HepG2 (cell line): ENCODE results near the gene VWA1. TPM values are rescaled to one million over a fixed set of nuclear protein-coding genes. Genes with fewer than 3 reads are reported as not detected.
A peak's percentile ranks its signal among the peaks of the same experiment; 100 is the strongest.

Experiments
- TAF1 ChIP-seq: sonication (generic); formaldehyde crosslinking; IDR thresholded peaks from 2 replicates; pipeline ENCODE4 v1.4.0; 2020; ENCODE audit warnings: missing genetic modification reagents
- polyA plus RNA-seq, 8 experiments: library from polyadenylated mRNA; depleted of rRNA in 3 of 8; stranded (reverse) in 7 of 8; unstranded in 1 of 8; fragments of >200 nt; fragmentation: Illumina TruSeq in 4 of 8; extraction: Trizol in 4 of 8; gene quantifications; 2 replicates each; pipeline versions ENCODE4 v1.2.1 to v1.2.3, GENCODE V29; 2011 to 2016; ENCODE audit warnings: low read depth in 4 of 8, missing spikeins in 1 of 8, mixed read lengths in 1 of 8; ENCODE audit not compliant: insufficient read depth in 1 of 8
- total RNA-seq, 5 experiments: library from RNA; depleted of rRNA; stranded (reverse); fragments of >200 nt; fragmentation: Illumina TruSeq; extraction: Trizol; gene quantifications; 2 replicates each; pipeline ENCODE4 v1.2.3, GENCODE V29; 2016; ENCODE audit warnings: low read depth in 1 of 5
- TF ChIP-seq, protein P1 (sequence below): sonication (generic); formaldehyde crosslinking; IDR thresholded peaks from 2 replicates; pipeline ENCODE4 v1.9.0; 2021; ENCODE audit warnings: mild to moderate bottlenecking, missing genetic modification reagents
- TF ChIP-seq, protein P2 (sequence below): sonication (generic); formaldehyde crosslinking; conservative IDR thresholded peaks from 2 replicates; pipeline ENCODE4 v1.4.0; 2020; ENCODE audit warnings: mild to moderate bottlenecking, missing genetic modification reagents, moderate library complexity

The VWA1 gene
- total and polyA plus RNA-seq, 2 of the 13 experiments (the other 11 are each of a cell fraction or from before 2014, with no cell fraction given) = 40.9 to 57.5 TPM

DNA sequence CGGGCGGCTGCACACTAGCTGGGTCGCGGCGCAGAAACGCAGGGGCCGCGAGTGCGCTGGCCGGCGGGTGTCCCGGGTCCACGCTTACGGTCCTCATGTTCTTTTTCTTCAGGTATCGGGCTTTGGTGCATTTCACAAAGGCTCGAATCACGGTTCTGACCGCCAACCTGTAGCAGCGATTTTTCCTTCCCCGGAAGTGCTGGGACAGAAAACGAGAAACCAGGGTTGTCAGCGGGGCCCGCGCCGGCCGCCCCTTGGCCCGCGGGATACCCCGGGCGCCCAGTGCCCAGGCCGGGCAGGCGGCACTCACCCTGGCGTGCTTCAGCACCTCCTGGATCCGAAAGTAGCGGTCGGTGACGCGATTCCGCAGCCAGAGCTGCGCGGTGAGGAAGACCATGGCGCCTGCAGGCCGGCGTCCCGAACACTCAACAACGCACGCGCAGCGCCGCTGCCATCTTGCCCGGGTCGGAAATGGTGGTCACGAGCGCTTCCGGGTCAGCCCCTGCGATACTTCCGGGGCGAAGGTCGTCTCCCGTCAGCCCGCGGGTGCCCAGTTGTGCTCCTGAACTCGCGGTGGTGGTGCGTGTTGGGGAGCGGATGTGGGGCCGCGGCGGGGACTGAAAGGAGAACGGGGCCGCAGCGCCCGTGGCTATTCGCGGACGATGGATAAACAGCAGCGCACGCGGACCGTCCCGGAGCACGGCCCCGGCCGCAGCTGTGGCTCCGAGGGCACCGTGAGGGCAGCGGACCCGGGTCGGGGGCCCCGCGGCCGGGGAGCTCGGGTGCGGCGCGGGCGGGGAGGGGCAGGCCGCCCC, 28.5 kb upstream of the VWA1 start, which contains the start of gene MRPL20 (continued):
- TF ChIP-seq, protein P1, sequence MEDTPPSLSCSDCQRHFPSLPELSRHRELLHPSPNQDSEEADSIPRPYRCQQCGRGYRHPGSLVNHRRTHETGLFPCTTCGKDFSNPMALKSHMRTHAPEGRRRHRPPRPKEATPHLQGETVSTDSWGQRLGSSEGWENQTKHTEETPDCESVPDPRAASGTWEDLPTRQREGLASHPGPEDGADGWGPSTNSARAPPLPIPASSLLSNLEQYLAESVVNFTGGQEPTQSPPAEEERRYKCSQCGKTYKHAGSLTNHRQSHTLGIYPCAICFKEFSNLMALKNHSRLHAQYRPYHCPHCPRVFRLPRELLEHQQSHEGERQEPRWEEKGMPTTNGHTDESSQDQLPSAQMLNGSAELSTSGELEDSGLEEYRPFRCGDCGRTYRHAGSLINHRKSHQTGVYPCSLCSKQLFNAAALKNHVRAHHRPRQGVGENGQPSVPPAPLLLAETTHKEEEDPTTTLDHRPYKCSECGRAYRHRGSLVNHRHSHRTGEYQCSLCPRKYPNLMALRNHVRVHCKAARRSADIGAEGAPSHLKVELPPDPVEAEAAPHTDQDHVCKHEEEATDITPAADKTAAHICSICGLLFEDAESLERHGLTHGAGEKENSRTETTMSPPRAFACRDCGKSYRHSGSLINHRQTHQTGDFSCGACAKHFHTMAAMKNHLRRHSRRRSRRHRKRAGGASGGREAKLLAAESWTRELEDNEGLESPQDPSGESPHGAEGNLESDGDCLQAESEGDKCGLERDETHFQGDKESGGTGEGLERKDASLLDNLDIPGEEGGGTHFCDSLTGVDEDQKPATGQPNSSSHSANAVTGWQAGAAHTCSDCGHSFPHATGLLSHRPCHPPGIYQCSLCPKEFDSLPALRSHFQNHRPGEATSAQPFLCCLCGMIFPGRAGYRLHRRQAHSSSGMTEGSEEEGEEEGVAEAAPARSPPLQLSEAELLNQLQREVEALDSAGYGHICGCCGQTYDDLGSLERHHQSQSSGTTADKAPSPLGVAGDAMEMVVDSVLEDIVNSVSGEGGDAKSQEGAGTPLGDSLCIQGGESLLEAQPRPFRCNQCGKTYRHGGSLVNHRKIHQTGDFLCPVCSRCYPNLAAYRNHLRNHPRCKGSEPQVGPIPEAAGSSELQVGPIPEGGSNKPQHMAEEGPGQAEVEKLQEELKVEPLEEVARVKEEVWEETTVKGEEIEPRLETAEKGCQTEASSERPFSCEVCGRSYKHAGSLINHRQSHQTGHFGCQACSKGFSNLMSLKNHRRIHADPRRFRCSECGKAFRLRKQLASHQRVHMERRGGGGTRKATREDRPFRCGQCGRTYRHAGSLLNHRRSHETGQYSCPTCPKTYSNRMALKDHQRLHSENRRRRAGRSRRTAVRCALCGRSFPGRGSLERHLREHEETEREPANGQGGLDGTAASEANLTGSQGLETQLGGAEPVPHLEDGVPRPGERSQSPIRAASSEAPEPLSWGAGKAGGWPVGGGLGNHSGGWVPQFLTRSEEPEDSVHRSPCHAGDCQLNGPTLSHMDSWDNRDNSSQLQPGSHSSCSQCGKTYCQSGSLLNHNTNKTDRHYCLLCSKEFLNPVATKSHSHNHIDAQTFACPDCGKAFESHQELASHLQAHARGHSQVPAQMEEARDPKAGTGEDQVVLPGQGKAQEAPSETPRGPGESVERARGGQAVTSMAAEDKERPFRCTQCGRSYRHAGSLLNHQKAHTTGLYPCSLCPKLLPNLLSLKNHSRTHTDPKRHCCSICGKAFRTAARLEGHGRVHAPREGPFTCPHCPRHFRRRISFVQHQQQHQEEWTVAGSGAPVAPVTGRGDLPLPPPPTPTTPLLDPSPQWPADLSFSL (CRISPR knock-in tag) = no peak
- TF ChIP-seq, protein P2, sequence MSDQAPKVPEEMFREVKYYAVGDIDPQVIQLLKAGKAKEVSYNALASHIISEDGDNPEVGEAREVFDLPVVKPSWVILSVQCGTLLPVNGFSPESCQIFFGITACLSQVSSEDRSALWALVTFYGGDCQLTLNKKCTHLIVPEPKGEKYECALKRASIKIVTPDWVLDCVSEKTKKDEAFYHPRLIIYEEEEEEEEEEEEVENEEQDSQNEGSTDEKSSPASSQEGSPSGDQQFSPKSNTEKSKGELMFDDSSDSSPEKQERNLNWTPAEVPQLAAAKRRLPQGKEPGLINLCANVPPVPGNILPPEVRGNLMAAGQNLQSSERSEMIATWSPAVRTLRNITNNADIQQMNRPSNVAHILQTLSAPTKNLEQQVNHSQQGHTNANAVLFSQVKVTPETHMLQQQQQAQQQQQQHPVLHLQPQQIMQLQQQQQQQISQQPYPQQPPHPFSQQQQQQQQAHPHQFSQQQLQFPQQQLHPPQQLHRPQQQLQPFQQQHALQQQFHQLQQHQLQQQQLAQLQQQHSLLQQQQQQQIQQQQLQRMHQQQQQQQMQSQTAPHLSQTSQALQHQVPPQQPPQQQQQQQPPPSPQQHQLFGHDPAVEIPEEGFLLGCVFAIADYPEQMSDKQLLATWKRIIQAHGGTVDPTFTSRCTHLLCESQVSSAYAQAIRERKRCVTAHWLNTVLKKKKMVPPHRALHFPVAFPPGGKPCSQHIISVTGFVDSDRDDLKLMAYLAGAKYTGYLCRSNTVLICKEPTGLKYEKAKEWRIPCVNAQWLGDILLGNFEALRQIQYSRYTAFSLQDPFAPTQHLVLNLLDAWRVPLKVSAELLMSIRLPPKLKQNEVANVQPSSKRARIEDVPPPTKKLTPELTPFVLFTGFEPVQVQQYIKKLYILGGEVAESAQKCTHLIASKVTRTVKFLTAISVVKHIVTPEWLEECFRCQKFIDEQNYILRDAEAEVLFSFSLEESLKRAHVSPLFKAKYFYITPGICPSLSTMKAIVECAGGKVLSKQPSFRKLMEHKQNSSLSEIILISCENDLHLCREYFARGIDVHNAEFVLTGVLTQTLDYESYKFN (CRISPR knock-in tag) = peak; percentile 66; the same call in 1 of the 2 replicates
- peak; percentile 99 for TF ChIP-seq TAF1 (CRISPR knock-in tag)
